Embryonic facial prominence (tissue), 1 donor: ENCODE results near the gene MALL.
"Not testable (repeated sequence)": the region's sequence is repeated elsewhere in the genome, so short reads cannot be mapped to it uniquely, and the experiment has no call there.

Experiments used
- DNase-seq: peaks from one replicate; pipeline ENCODE4 v3.0.0-alpha.2; 2016; ENCODE audit errors: extremely low spot score

MALL gene

DNA sequence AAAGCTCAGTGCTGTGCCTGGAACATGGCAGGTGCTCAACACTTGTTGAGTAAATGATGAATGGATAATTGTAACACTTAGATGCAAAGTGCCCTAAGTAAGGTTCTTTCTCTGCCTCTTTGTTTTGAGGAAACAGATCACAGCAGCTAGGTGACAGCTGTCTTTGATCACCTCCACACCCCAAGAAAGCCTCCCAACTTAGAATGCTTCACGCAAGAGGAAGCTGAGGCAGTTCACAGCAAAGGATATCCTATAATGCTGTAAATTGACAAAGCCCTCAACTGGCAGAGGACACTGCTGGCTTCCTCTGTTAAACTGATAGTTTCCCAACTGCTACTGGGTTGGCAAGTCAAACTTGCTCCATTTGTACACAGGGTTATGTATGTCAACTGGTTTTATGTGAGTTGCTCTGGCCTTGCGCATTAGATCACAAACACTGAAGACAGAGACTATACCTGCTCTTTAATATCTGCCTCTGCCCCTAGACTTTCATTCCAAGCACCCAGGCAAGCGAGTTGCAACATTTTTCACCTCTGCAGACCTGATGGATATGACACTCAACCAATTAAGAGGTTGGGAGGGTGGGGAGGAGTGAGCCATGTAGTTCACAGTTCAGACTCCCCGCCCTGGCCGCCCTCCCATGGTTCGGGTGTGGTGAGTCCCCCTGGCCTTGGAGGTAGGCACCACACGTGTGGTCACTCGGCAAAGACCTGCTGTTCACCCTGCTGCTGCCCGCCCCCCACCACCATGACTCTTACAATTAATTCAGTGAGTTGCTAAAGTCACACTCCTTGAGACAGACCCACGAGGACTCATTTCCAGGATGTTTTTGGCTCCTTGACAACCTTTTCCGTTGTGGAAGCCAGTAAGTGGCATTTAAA lies 4.8 kb upstream of the MALL start:
- no peak for DNase-seq

DNA sequence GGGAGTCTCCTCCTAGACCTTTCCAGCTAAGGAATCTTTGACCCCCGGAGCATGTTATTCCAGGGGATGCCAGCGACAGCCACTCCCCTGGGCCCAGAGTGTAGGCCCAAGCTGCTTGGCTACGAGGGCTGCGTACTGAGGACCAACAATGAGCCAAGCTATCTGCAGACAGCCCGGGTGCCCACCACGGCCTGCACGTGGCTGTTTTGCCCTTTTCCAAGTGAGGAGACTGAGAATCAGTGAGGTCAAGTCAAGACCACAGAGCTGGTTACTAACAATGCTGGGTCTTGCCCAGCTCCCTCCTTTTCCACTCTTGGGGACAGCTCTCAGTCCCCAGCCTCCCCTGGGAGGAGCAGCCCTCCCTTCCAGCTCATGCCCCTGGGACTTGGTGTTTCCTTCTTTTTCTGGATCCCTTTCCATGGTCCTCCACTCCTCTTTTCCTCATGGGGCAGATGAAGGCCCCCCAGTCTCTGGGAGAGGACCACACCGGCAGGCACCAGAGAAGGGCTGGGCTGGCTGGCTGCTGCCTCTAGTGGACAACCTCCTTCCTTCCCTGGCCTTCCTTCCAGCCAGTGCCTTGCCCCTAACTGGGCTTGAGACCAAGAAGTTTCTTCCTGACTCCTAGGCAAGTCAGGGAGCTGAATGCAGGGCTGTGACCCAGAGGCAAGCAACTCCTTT lies 550 bp upstream of the MALL start:
- no peak for DNase-seq

- DNase-seq: no peak
These were observed 779 bp downstream of the MALL start for GRCh38 chr2:110114831-110115255.

DNA sequence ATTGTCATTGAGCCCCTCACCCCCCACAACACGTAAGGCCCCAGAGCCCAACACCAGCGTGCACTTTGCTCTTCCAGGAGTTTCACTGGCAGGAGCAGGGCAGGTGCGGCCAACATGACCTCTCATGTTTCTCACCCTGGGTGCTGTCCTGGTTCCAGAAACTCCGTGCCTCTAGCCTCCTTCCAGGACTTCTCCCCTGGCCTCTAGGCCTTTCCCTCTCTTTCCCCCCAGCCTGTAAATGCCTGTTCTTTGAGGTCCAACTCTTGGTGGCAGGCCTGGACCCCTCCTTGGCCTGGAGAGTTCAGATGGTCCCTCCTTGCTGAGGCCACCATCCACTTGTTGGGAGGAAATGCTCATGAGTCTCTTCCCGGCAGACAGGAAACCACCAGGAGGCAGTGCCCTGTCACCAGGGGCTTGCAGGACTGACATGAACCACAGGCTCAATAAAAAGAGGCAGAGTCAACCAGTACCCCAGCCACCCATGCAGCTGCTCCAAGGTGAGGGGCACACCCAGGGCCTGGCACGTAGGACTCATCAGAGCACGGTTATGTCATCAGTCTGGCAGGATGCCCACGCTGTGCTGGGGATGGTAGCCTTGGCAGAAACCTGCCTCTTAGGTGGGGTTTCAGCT lies 1.5 kb downstream of the MALL start:
- no peak for DNase-seq

GRCh38 chr2:110108291-110108690 lies 7.3 kb downstream of the MALL start:
- not testable (repeated sequence) for DNase-seq

DNA sequence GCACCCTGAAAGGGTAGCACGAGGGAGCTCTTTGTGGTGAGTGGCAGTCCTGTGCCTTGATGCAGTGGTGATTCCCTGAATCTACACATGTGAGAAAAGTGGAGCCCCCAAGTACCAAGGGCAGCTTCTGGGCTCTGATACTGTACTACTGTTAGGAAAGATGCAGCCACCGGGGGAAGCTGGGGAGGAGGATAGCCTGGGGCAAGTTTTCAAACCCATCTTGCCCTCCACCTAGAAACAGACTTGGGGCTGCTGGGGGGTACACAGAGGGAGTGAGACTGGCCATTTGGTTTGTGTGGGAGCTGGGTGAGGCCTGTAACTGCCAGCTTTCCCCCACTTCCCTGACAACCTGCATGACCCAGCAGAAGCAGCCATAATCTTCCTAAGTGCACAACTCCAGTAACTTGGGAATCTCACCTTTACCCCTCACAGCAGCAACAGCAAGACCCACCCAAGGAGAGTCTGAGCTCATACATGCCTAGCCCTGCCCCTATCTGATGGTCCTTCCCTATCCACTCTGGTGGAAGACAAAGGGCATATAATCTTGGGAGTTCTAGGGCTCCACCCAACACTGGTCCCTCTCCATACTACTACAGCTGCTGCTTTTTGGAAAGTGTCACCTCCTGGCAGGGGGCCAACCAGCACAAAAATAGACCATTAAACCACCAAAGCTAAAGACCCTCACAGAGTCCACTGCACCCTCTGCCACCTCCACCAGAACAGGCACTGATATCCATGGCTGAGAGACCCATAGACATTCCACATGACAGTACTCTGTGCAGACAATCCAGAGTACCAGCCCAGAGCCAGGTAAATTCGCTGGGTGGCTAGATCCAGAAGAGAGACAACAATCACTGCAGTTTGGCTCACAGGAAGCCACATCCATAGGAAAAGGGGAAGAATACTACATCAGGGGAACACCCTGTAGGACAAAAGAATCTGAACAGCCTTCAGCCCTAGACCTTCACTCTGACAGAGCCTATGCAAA lies 8.2 kb downstream of the MALL start:
- DNase-seq: no peak

- no peak for DNase-seq
These were observed 9.0 kb downstream of the MALL start for GRCh38 chr2:110106642-110107041.

DNA sequence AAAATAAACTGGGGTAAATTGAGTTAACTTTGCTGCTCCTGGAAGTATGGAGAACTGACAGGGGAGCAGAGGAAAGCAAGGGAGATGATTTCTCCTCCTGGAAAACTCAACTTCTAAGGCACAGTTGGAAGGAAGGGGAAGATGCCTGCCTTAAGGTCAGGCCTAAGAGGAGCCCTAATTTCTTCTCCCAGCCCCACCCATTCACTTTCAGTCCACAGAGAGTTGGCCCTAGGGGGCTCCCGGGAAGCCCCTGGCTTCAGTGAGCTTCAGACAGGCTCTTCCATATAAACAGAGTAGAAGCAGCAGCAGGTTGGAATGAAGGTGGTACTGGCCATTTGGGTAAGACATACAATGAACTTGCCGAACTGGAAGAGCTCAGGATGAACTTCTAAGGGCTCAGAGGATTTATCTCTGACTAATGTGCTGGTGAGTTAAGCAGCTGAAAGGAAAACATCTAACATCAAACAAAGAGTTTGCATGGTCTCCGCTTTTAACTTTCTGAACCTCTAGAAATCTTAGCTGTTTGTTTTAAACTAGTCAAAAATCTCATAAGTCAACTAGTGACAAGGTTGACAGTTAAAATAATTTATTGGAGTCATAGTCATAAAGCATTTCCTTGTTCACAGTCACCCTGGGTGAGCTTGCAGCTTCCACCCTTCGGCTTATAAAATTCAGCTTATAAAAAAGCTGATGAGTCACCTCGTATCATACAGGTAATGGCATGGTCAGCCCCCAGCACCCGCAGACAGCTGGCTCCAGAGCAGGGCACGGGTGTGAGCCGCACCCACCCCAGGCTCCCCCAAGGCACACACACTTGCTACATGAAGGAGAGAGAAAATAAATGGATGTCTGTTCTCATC lies 9.8 kb downstream of the MALL start:
- DNase-seq: no peak

- no peak for DNase-seq
These were observed 10.4 kb downstream of the MALL start for GRCh38 chr2:110105183-110105582.

DNA sequence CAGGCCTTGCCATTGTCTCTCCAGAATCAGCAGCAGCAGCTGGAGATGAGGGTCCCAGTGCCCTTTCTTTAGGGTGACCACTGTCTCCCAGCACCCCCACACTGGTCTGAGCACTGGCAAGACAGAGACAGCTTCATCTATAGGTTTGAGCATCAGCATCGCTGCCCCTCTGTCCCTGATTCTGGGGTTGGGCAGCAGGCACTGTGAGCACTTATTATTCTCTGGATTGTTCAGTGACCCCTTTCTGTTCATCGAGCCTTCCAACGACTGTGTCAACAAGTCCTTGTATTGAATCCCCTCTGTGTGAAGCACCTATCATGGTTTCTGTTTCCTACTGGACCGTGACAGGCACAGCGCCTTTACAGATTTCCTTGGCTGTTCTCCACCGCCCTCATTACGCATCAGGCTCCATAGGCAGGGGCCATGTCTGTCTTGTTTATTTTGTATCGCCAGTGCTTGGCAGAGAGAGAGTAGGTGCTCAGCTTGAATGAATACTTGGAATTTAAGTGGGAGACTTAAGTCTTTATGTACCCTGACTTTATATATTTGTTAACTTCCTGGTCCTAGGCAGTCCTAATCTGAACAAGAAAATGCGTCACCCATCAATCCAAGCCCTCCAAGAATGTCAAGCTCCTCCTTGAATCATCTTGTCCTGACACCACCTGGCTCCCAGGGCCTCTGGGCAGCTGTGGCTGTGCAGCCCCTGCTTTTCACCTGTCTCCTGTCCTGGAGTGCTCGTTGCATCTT lies 11.4 kb downstream of the MALL start:
- no peak for DNase-seq

GRCh38 chr2:110103061-110103961 lies 12.3 kb downstream of the MALL start:
- DNase-seq: no peak

GRCh38 chr2:110101901-110102803 lies 13.5 kb downstream of the MALL start:
- no peak for DNase-seq

GRCh38 chr2:110101280-110101844 lies 14.3 kb downstream of the MALL start:
- peak; percentile 20 for DNase-seq

DNA sequence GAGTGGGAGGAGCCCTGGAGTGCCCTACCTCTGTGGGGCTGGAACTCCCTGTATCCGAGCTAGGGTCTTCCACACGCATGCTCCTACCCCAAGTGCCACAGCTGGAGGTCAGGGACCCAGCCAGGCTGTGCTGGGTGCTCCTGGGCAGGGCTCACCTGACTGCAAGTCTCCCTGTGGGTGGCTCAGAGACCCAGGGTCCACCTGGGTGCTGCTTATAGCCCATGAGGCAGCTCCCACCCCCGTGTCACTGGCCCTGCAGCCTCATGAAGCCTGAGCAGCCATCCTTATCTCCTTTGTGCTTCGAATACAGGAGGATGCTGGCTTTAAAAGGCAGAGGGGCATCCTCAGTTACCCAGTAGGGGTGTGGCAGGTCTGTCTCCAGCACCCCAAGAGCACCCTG lies 14.7 kb downstream of the MALL start:
- DNase-seq: not testable (repeated sequence)

DNA sequence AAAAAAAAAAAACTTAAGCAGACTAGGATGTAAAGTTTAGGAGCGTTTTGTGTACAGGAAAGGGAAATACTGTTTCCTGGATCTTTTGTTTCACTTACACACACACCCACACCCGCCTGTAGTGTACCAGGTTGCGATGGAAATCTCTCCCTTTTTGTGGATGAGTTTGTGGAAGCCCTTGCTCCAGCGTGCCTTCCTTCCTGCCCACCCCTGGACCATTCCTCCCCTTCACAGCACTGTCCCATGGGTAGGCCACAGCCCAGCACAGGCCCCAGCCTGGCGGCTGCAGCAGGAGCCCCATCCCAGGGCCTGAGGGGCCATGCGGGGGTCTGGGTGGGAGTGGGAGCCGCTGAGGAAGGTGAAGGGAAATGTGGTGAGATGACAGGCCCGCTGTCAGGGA lies 15.1 kb downstream of the MALL start:
- DNase-seq: no peak

DNA sequence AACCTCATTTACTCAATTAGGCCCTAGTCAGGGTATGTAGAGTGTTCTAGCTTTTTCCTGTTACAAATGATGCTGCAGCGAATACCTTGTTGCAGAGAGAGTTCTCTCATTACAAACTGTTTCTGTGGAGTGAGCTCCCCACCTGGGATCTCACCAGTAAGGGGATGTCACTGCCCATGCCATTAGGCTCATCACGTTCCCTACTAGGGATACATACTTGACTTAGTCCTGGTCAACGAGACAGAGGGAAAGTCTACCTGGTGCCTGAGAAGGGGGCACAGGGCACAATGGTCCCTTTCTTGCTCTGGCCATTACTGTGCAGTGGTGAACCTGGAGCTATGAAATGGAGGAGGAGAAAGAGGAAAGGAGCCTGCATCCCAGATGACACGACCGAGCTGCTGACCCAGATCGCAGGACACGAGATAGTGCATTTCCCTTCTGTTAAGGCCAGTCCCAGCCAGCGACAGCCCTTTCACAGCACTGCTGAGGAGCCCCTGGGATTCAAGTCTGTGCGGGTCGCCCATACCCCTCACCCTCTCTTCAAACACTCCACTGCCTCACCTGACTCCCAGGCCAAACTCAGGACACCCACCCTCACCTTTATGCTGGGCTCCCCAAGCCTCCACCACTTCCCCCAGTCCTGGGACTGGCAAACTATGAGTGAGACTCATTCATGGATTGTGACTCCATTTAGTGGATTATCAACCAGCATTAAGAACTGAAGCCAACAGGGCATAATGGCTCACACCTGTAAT lies 16.0 kb downstream of the MALL start:
- DNase-seq: no peak

DNA sequence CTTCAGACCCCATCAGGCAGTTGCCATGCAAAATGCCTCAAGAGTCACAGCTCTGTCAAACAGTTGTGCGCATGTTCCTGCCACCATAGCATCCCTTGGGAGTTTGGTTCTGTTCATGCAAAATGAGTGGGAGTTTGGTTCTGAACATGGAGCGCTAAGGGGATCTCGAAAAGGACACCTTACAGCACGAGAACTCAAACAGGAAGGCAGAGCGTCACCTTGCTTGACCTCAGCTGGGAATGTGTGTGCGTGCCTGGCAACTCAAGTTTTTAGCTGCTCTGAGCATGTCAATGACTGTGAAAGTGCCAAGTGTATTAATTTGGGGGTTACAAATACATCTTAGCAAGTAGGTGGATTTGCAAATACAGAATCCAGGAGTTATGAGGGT lies 16.6 kb downstream of the MALL start:
- no peak for DNase-seq
